ENCODE measurements around the gene FKBP4.

FKBP4 gene

GRCh38 chr12:2813214-2814185 is 18.7 kb downstream of the FKBP4 start:
- peak overlapping the region; percentile 100 for H3K4me3 Mint-ChIP-seq
- no peaks in the 10 kb centered on the region for H3K9me3 Mint-ChIP-seq
- H3K4me1 Mint-ChIP-seq (ENCODE audit: low read depth) = peaks cover 14% of the 10 kb centered on the region
- no peaks in the 10 kb centered on the region for H3K27me3 Mint-ChIP-seq (ENCODE audit: low read depth)
- peaks cover 5% of the 10 kb centered on the region for H3K36me3 Mint-ChIP-seq (ENCODE audit: low read depth)
- H3K27ac Mint-ChIP-seq = peak overlapping the region; percentile 100

- no peak overlapping the region for H3K27ac Mint-ChIP-seq
- no peaks in the 10 kb centered on the region for H3K27me3 Mint-ChIP-seq (ENCODE audit: low read depth)
- no peaks in the 10 kb centered on the region for H3K9me3 Mint-ChIP-seq
- peaks cover 1% of the 10 kb centered on the region for H3K4me1 Mint-ChIP-seq (ENCODE audit: low read depth)
- H3K36me3 Mint-ChIP-seq (ENCODE audit: low read depth) = peaks cover 36% of the 10 kb centered on the region
- H3K4me3 Mint-ChIP-seq = no peak overlapping the region
Observed at GRCh38 chr12:2819810-2820209, 25.0 kb downstream of the FKBP4 start.

GRCh38 chr12:2820432-2820831 is 25.7 kb downstream of the FKBP4 start:
- no peak overlapping the region for H3K4me3 Mint-ChIP-seq
- no peak overlapping the region for H3K27ac Mint-ChIP-seq
- peaks cover 41% of the 10 kb centered on the region for H3K36me3 Mint-ChIP-seq (ENCODE audit: low read depth)

GRCh38 chr12:2823483-2823882 is 28.7 kb downstream of the FKBP4 start:
- Mint-ChIP-seq H3K9me3 (no peaks in the 10 kb centered on the region), H3K4me1 (ENCODE audit: low read depth) (no peaks in the 10 kb centered on the region), H3K36me3 (ENCODE audit: low read depth) (peaks cover 42% of the 10 kb centered on the region), H3K4me3 (no peak overlapping the region), H3K27ac (no peak overlapping the region), H3K27me3 (ENCODE audit: low read depth) (no peaks in the 10 kb centered on the region)

More at GRCh38 chr12:2820432-2820831, 25.7 kb downstream of the FKBP4 start:
- H3K9me3 Mint-ChIP-seq = no peaks in the 10 kb centered on the region
- H3K4me1 Mint-ChIP-seq (ENCODE audit: low read depth) = no peaks in the 10 kb centered on the region
- H3K27me3 Mint-ChIP-seq (ENCODE audit: low read depth) = no peaks in the 10 kb centered on the region

- H3K9me3 Mint-ChIP-seq = no peaks in the 10 kb centered on the region
- no peak overlapping the region for H3K27ac Mint-ChIP-seq
- H3K4me1 Mint-ChIP-seq (ENCODE audit: low read depth) = no peaks in the 10 kb centered on the region
- H3K36me3 Mint-ChIP-seq (ENCODE audit: low read depth) = peaks cover 44% of the 10 kb centered on the region
- H3K4me3 Mint-ChIP-seq = no peak overlapping the region
- H3K27me3 Mint-ChIP-seq (ENCODE audit: low read depth) = no peaks in the 10 kb centered on the region
Observed at GRCh38 chr12:2824541-2824940, 29.8 kb downstream of the FKBP4 start.

- H3K4me1 Mint-ChIP-seq (ENCODE audit: low read depth) = no peaks in the 10 kb centered on the region
- no peak overlapping the region for H3K4me3 Mint-ChIP-seq
- H3K27me3 Mint-ChIP-seq (ENCODE audit: low read depth) = no peaks in the 10 kb centered on the region
- H3K9me3 Mint-ChIP-seq = no peaks in the 10 kb centered on the region
- H3K27ac Mint-ChIP-seq = no peak overlapping the region
- peaks cover 40% of the 10 kb centered on the region for H3K36me3 Mint-ChIP-seq (ENCODE audit: low read depth)
Observed at GRCh38 chr12:2825132-2825531, 30.4 kb downstream of the FKBP4 start.

GRCh38 chr12:2826036-2826435 is 31.3 kb downstream of the FKBP4 start:
- H3K4me3 Mint-ChIP-seq = no peak overlapping the region
- H3K36me3 Mint-ChIP-seq (ENCODE audit: low read depth) = peaks cover 36% of the 10 kb centered on the region
- no peaks in the 10 kb centered on the region for H3K9me3 Mint-ChIP-seq
- no peaks in the 10 kb centered on the region for H3K4me1 Mint-ChIP-seq (ENCODE audit: low read depth)
- H3K27ac Mint-ChIP-seq = no peak overlapping the region
- H3K27me3 Mint-ChIP-seq (ENCODE audit: low read depth) = no peaks in the 10 kb centered on the region

GRCh38 chr12:2826721-2827515 is 32.1 kb downstream of the FKBP4 start:
- Mint-ChIP-seq H3K27me3 (ENCODE audit: low read depth) (no peaks in the 10 kb centered on the region), H3K36me3 (ENCODE audit: low read depth) (peaks cover 32% of the 10 kb centered on the region), H3K27ac (no peak overlapping the region), H3K4me1 (ENCODE audit: low read depth) (no peaks in the 10 kb centered on the region), H3K4me3 (no peak overlapping the region), H3K9me3 (no peaks in the 10 kb centered on the region)

- Mint-ChIP-seq H3K36me3 (ENCODE audit: low read depth) (peaks cover 23% of the 10 kb centered on the region), H3K27ac (peak overlapping the region; percentile 27)
Observed at GRCh38 chr12:2829275-2829674, 34.5 kb downstream of the FKBP4 start.

GRCh38 chr12:2832550-2833127 is 37.9 kb downstream of the FKBP4 start:
- no peaks in the 10 kb centered on the region for H3K4me1 Mint-ChIP-seq (ENCODE audit: low read depth)
- H3K27me3 Mint-ChIP-seq (ENCODE audit: low read depth) = no peaks in the 10 kb centered on the region
- no peaks in the 10 kb centered on the region for H3K9me3 Mint-ChIP-seq
- H3K36me3 Mint-ChIP-seq (ENCODE audit: low read depth) = peaks cover 11% of the 10 kb centered on the region
- H3K4me3 Mint-ChIP-seq = no peak overlapping the region
- no peak overlapping the region for H3K27ac Mint-ChIP-seq

More at GRCh38 chr12:2829275-2829674, 34.5 kb downstream of the FKBP4 start:
- H3K27me3 Mint-ChIP-seq (ENCODE audit: low read depth) = no peaks in the 10 kb centered on the region
- no peaks in the 10 kb centered on the region for H3K4me1 Mint-ChIP-seq (ENCODE audit: low read depth)
- H3K4me3 Mint-ChIP-seq = no peak overlapping the region
- no peaks in the 10 kb centered on the region for H3K9me3 Mint-ChIP-seq

- peaks cover 7% of the 10 kb centered on the region for H3K36me3 Mint-ChIP-seq (ENCODE audit: low read depth)
- no peaks in the 10 kb centered on the region for H3K4me1 Mint-ChIP-seq (ENCODE audit: low read depth)
- H3K27me3 Mint-ChIP-seq (ENCODE audit: low read depth) = no peaks in the 10 kb centered on the region
- H3K27ac Mint-ChIP-seq = no peak overlapping the region
- no peaks in the 10 kb centered on the region for H3K9me3 Mint-ChIP-seq
- H3K4me3 Mint-ChIP-seq = no peak overlapping the region
Observed at GRCh38 chr12:2833327-2833726, 38.6 kb downstream of the FKBP4 start.

GRCh38 chr12:2833810-2834209 is 39.0 kb downstream of the FKBP4 start:
- no peaks in the 10 kb centered on the region for H3K4me1 Mint-ChIP-seq (ENCODE audit: low read depth)
- no peak overlapping the region for H3K27ac Mint-ChIP-seq
- no peak overlapping the region for H3K4me3 Mint-ChIP-seq
- H3K36me3 Mint-ChIP-seq (ENCODE audit: low read depth) = peaks cover 7% of the 10 kb centered on the region
- H3K9me3 Mint-ChIP-seq = no peaks in the 10 kb centered on the region
- no peaks in the 10 kb centered on the region for H3K27me3 Mint-ChIP-seq (ENCODE audit: low read depth)

- H3K9me3 Mint-ChIP-seq = no peaks in the 10 kb centered on the region
- no peaks in the 10 kb centered on the region for H3K4me1 Mint-ChIP-seq (ENCODE audit: low read depth)
- no peak within 1 kb of the TSS for H3K27ac Mint-ChIP-seq
- H3K4me3 Mint-ChIP-seq = no peak within 1 kb of the TSS
- peaks cover 8% of the 10 kb centered on the region for H3K36me3 Mint-ChIP-seq (ENCODE audit: low read depth)
- H3K27me3 Mint-ChIP-seq (ENCODE audit: low read depth) = no peaks in the 10 kb centered on the region
Observed at GRCh38 chr12:2834581-2835491, 40.1 kb downstream of the FKBP4 start, which contains the start of gene NRIP2. Gene NRIP2 (minus strand): TSS chr12:2835035. CDS start chr12:2834983, 52 bp downstream.
